K562 (cell line): ENCODE data around the gene NOD2.

Experiments used
- CTCF ChIP-seq, 3 experiments: IDR thresholded peaks in 2 of 3; conservative IDR thresholded peaks in 1 of 3; 2 replicates each; pipeline ENCODE4 v1.5.1; 2011 to 2012; ENCODE audit warnings: low read length in 3 of 3, mild to moderate bottlenecking in 3 of 3, control low read depth in 2 of 3, improper control_type of control experiment in 1 of 3, inconsistent platforms in 1 of 3, low read depth in 1 of 3, mixed read lengths in 1 of 3, moderate library complexity in 1 of 3; ENCODE audit not compliant: insufficient read depth in 2 of 3
- EP300 ChIP-seq: IDR thresholded peaks from 2 replicates; pipeline ENCODE4 v1.6.1; 2012; ENCODE audit warnings: low read length, improper control_type of control experiment
- FIP1L1 ChIP-seq: fragments of 200-400 bp; formaldehyde crosslinking; IDR thresholded peaks from 2 replicates; pipeline ENCODE4 v1.6.1; 2018; ENCODE audit warnings: mild to moderate bottlenecking, low read depth, low read length; ENCODE audit not compliant: poor library complexity, severe bottlenecking
- GABPB1 ChIP-seq: sonication (generic); formaldehyde crosslinking; IDR thresholded peaks from 2 replicates; pipeline ENCODE4 v1.8.0; 2022; ENCODE audit warnings: mild to moderate bottlenecking, missing genetic modification reagents
- MEIS2 ChIP-seq: fragments of 450-650 bp; IDR thresholded peaks from 2 replicates; pipeline ENCODE4 v1.6.1; 2014; ENCODE audit warnings: mild to moderate bottlenecking; ENCODE audit not compliant: partially characterized antibody
- POLR2A ChIP-seq: fragments of 450-650 bp; conservative IDR thresholded peaks from 2 replicates; pipeline ENCODE4 v1.6.1; 2016
- POLR2AphosphoS2 ChIP-seq: IDR thresholded peaks from 2 replicates; pipeline ENCODE4 v1.6.1; 2012; ENCODE audit warnings: low read length, improper control_type of control experiment
- PURB ChIP-seq: sonication (generic); formaldehyde crosslinking; IDR thresholded peaks from 2 replicates; pipeline ENCODE4 v1.9.0; 2021; ENCODE audit warnings: low read depth, mild to moderate bottlenecking, missing genetic modification reagents
- RBM34 ChIP-seq: fragments of 200-400 bp; formaldehyde crosslinking; IDR thresholded peaks from 2 replicates; pipeline ENCODE4 v1.6.1; 2018; ENCODE audit warnings: low read length, borderline replicate concordance; ENCODE audit not compliant: insufficient read depth
- REST ChIP-seq, 2 experiments: fragments of 450-650 bp; formaldehyde crosslinking in 1 of 2; IDR thresholded peaks; 2 replicates each; pipeline versions ENCODE4 v1.4.0 to v1.6.1; 2014 to 2020; ENCODE audit warnings: mild to moderate bottlenecking in 2 of 2, borderline replicate concordance in 1 of 2, low read depth in 1 of 2
- TCFL5 ChIP-seq: fragments of 250-450 bp; sonication (Bioruptor Pico); conservative IDR thresholded peaks from 2 replicates; pipeline ENCODE4 v1.6.1; 2021; ENCODE audit warnings: mild to moderate bottlenecking, moderate library complexity, matching md5 sums
- ZEB2 ChIP-seq: fragments of 450-650 bp; IDR thresholded peaks from 2 replicates; pipeline ENCODE4 v1.6.1; 2016
- ZNF140 ChIP-seq: fragments of 250-450 bp; sonication (Bioruptor Pico); IDR thresholded peaks from 2 replicates; pipeline ENCODE4 v1.8.0; 2021; ENCODE audit warnings: moderate library complexity, mild to moderate bottlenecking, inconsistent platforms
- ZNF347 ChIP-seq: fragments of 450-650 bp; formaldehyde crosslinking; IDR thresholded peaks from 2 replicates; pipeline ENCODE4 v1.4.0; 2020; ENCODE audit warnings: low read depth, mild to moderate bottlenecking, moderate library complexity

GRCh38 chr16:50704245-50704644 lies 10.8 kb downstream of the NOD2 start:
- TF ChIP-seq CTCF (IDR thresholded peaks at IDR 0.05 in 2 of 3, conservative IDR thresholded peaks at IDR 0.05 in 1 of 3; ENCODE audit: insufficient read depth in 2 of 3, low read depth in 1 of 3, low read length in 3 of 3) (no peak), ZEB2 (no peak), FIP1L1 (no peak), EP300 (no peak), RBM34 (no peak), MEIS2 (no peak), ZNF347 (CRISPR knock-in tag) (no peak), REST (IDR thresholded peaks at IDR 0.05; ENCODE audit: borderline replicate concordance) (no peak), REST (CRISPR knock-in tag; IDR thresholded peaks at IDR 0.05; ENCODE audit: low read depth) (no peak), PURB (CRISPR knock-in tag) (no peak), POLR2AphosphoS2 (no peak), GABPB1 (CRISPR knock-in tag) (no peak), ZNF140 (CRISPR knock-in tag) (no peak), POLR2A (no peak), TCFL5 (CRISPR knock-in tag) (no peak)
